ENCODE results near the gene POLR1G. TPM values are rescaled to one million over a fixed set of nuclear protein-coding genes. Genes with fewer than 3 reads are reported as not detected.

Gene POLR1G
- total RNA-seq, 1 experiment from 2014 or later: 25.9 TPM

DNA sequence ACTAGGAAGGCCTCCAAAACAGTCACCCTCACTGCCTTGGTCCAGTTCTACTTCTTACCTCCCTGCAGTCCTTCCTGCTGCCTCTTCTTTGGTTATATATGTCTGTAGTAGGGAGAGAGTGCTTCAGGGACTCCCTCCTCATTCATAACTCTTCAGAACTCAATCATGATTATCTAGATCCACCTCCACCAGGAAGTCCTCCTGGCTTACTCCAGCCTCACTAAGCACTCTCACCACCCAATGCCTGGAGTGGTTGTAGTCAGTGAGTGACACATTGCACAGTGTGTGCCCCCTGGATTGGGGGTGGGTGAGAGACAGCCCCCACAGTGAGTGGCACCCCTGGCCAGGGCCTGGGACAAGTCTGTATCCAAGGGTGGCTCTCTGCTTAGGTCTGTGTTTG is 51.3 kb downstream of the POLR1G start:
- H3F3A ChIP-seq (ENCODE audit: low read length, unreplicated experiment): no peaks in the 10 kb centered on the region
- no peaks in the 10 kb centered on the region for H3K36me3 ChIP-seq (ENCODE audit: low read depth, low read length)
- no peaks in the 10 kb centered on the region for H3K79me2 ChIP-seq (ENCODE audit: low read length)
- H3K4me3 ChIP-seq (ENCODE audit: low read length): no peak overlapping the region
- ATAC-seq (no peak), DNase-seq (no peak)
- intact Hi-C loops (cut with micrococcal nuclease): no loop called here
- no peak overlapping the region for H3K4me2 ChIP-seq (ENCODE audit: low read length)
- no peaks in the 10 kb centered on the region for H3K27me3 ChIP-seq (ENCODE audit: low read length)
- peaks cover 18% of the 10 kb centered on the region for H3K4me1 ChIP-seq (ENCODE audit: insufficient read depth, low read length)
- BruUV-seq (replicated peaks): no TSS peak
- H3K9ac ChIP-seq (ENCODE audit: low read length): no peak overlapping the region
- no peak overlapping the region for H2AFZ ChIP-seq (ENCODE audit: low read length)
- H3K27ac ChIP-seq (ENCODE audit: low read length): no peak overlapping the region
- no peaks in the 10 kb centered on the region for H4K20me1 ChIP-seq (ENCODE audit: low read length)
- POLR2A ChIA-PET (ENCODE audit: unreplicated experiment): no interaction called here
- H3K9me3 ChIP-seq (ENCODE audit: low read length): no peaks in the 10 kb centered on the region
- no peaks in the 10 kb centered on the region for H3K9me2 ChIP-seq (replicated peaks; ENCODE audit: low read length)
- CTCF ChIA-PET: no interaction called here
- TF ChIP-seq CTCF (conservative IDR thresholded peaks at IDR 0.05; ENCODE audit: low read depth, low read length): no peak
- TF ChIP-seq EZH2 (IDR thresholded peaks at IDR 0.05; ENCODE audit: low read length, unreplicated experiment): no peak
- no peak for TF ChIP-seq EZH2phosphoT487 (IDR thresholded peaks at IDR 0.05; ENCODE audit: borderline replicate concordance, low read length)

Small RNA genes lying within 50 kb of the gene (microRNA-seq; reads per million reads assigned to microRNA genes)
- gene MIR6088 (ENCODE audit: unreplicated experiment): not detected

Other genes with a start within 250 kb of the POLR1G start
- gene NKPD1, start 245.7 kb upstream of the POLR1G start, total RNA-seq (2014; rRNA removed): 0.75 and 1.1 TPM in 2 replicates
- 18.3 and 23.2 TPM in 2 replicates for gene TRAPPC6A, start 228.4 kb upstream of the POLR1G start, total RNA-seq (2014; rRNA removed)
- 7.3 and 11.9 TPM in 2 replicates for gene BLOC1S3, start 227.9 kb upstream of the POLR1G start, total RNA-seq (2014; rRNA removed)
- gene EXOC3L2, start 161.2 kb upstream of the POLR1G start, total RNA-seq (2014; rRNA removed): not detected in 2 replicates
- gene MARK4, start 155.4 kb upstream of the POLR1G start, total RNA-seq (2014; rRNA removed): 12.1 and 21.8 TPM in 2 replicates
- gene CKM, start 83.8 kb upstream of the POLR1G start, total RNA-seq (2014; rRNA removed): not detected in 2 replicates
- gene KLC3, start 65.9 kb upstream of the POLR1G start, total RNA-seq (2014; rRNA removed): 23.4 and 27.5 TPM in 2 replicates
- gene ERCC2, start 36.1 kb upstream of the POLR1G start, total RNA-seq (2014; rRNA removed): 48.0 and 57.5 TPM in 2 replicates
- gene PPP1R13L, start 1.6 kb upstream of the POLR1G start, total RNA-seq (2014; rRNA removed): 28.6 and 36.4 TPM in 2 replicates
- 56.2 and 57.3 TPM in 2 replicates for gene ERCC1, start 17.3 kb downstream of the POLR1G start, total RNA-seq (2014; rRNA removed)
- 35.8 and 60.5 TPM in 2 replicates for gene FOSB, start 61.4 kb downstream of the POLR1G start, total RNA-seq (2014; rRNA removed)
- gene RTN2, start 90.4 kb downstream of the POLR1G start, total RNA-seq (2014; rRNA removed): 9.5 and 12.9 TPM in 2 replicates
- 2.5 and 4.7 TPM in 2 replicates for gene PPM1N, start 91.8 kb downstream of the POLR1G start, total RNA-seq (2014; rRNA removed)
- 120 and 158 TPM in 2 replicates for gene VASP, start 100.8 kb downstream of the POLR1G start, total RNA-seq (2014; rRNA removed)
- gene OPA3, start 178.2 kb downstream of the POLR1G start, total RNA-seq (2014; rRNA removed): 9.4 and 10.1 TPM in 2 replicates
- gene GPR4, start 195.6 kb downstream of the POLR1G start, total RNA-seq (2014; rRNA removed): 3.1 and 3.7 TPM in 2 replicates
- 28.9 and 37.8 TPM in 2 replicates for gene EML2, start 232.8 kb downstream of the POLR1G start, total RNA-seq (2014; rRNA removed)